ENCODE data around the gene F3.

The F3 gene

GRCh38 chr1:94552071-94552586 is 10.6 kb upstream of the F3 start:
- no peak for DNase-seq

GRCh38 chr1:94551449-94551848 is 9.9 kb upstream of the F3 start:
- no peak for DNase-seq

- no peak for DNase-seq
These were observed 9.3 kb upstream of the F3 start for GRCh38 chr1:94550800-94551241.

- DNase-seq = no peak
These were observed 8.8 kb upstream of the F3 start for GRCh38 chr1:94550396-94550795.

GRCh38 chr1:94549706-94550105 is 8.1 kb upstream of the F3 start:
- no peak for DNase-seq

GRCh38 chr1:94544706-94545490 is 3.3 kb upstream of the F3 start:
- no peak for DNase-seq

- DNase-seq = no peak
These were observed 2.5 kb upstream of the F3 start for GRCh38 chr1:94543893-94544635.

GRCh38 chr1:94543001-94543400 is 1.4 kb upstream of the F3 start:
- DNase-seq = no peak

GRCh38 chr1:94542088-94542870 is 720 bp upstream of the F3 start:
- DNase-seq = no peak

- DNase-seq = no peak
These were observed 916 bp downstream of the F3 start for GRCh38 chr1:94540440-94541245.

- no peak for DNase-seq
These were observed 2.1 kb downstream of the F3 start for GRCh38 chr1:94539496-94539895.

GRCh38 chr1:94538243-94538827 is 3.2 kb downstream of the F3 start:
- no peak for DNase-seq

- no peak for DNase-seq
These were observed 4.3 kb downstream of the F3 start for GRCh38 chr1:94537254-94537653.

- no peak for DNase-seq
These were observed 5.7 kb downstream of the F3 start for GRCh38 chr1:94535879-94536278.

GRCh38 chr1:94535095-94535494 is 6.5 kb downstream of the F3 start:
- no peak for DNase-seq

GRCh38 chr1:94532077-94532476 is 9.5 kb downstream of the F3 start:
- DNase-seq = no peak

- DNase-seq = no peak
These were observed 9.9 kb downstream of the F3 start for GRCh38 chr1:94531664-94532063.

GRCh38 chr1:94530373-94530878 is 11.1 kb downstream of the F3 start:
- no peak for DNase-seq

- no peak for DNase-seq
These were observed 12.1 kb downstream of the F3 start for GRCh38 chr1:94529416-94529815.

- no peak for DNase-seq
These were observed 12.7 kb downstream of the F3 start for GRCh38 chr1:94528826-94529225.

- DNase-seq = no peak
These were observed 13.3 kb downstream of the F3 start for GRCh38 chr1:94528299-94528698.
